Prostate gland (tissue), 2 donors: Measurements from ENCODE around the gene STEAP3. TPM values are rescaled to one million over a fixed set of nuclear protein-coding genes. Genes with fewer than 3 reads are reported as not detected.

Experiments
- DNase-seq: peaks from one replicate; pipeline ENCODE4 v3.0.0-alpha.2; 2019; ENCODE audit warnings: low spot score
- H3K27ac ChIP-seq, 2 donors: fragments of 200-600 bp; sonication (generic); 2 replicates each; pipeline ENCODE4 v1.5.1; 2017 to 2019
- H3K27me3 ChIP-seq: fragments of 200-600 bp; sonication (generic); replicated peaks from 2 replicates; pipeline ENCODE4 v1.5.1; 2019; ENCODE audit not compliant: insufficient read depth
- H3K36me3 ChIP-seq, 2 donors: fragments of 200-600 bp; sonication (generic); 1 replicate in 1 of 2; 2 replicates in 1 of 2; pipeline versions ENCODE4 v1.5.1 to v1.8.1; 2017 to 2019
- H3K4me1 ChIP-seq: fragments of 200-600 bp; sonication (generic); replicated peaks from 2 replicates; pipeline ENCODE4 v1.5.1; 2019
- H3K4me3 ChIP-seq, 2 donors: fragments of 200-600 bp; sonication (generic); 2 replicates each; pipeline ENCODE4 v1.5.1; 2017 to 2019
- H3K9me3 ChIP-seq: fragments of 200-600 bp; sonication (generic); 2 replicates; pipeline ENCODE4 v1.5.1; 2017
- POLR2A ChIP-seq: fragments of 450-650 bp; IDR thresholded peaks from one replicate; pipeline ENCODE4 v1.6.1; 2016; ENCODE audit warnings: antibody characterized with exemption, mild to moderate bottlenecking
- POLR2AphosphoS5 ChIP-seq: sonication (generic); formaldehyde crosslinking; IDR thresholded peaks from one replicate; pipeline ENCODE4 v1.6.1; 2017; ENCODE audit warnings: antibody characterized with exemption
- WGBS: methylation state at CpG from one replicate; pipeline ENCODE4 v1.1.5; 2018; 5-methylcytosine and 5-hydroxymethylcytosine counted together
- intact Hi-C: fragments of 100-400 bp; cut with DNase I; formaldehyde crosslinking; loops from one replicate; pipeline ENCODE4 v1.14.2; 2022
- total RNA-seq, 2 donors: library from RNA; depleted of rRNA; stranded (reverse); fragments of >200 nt; gene quantifications; one replicate each; pipeline ENCODE4 v1.1.0, GENCODE V29; 2016
- TF ChIP-seq, protein P1 (sequence below), 4 experiments: fragments of 200-600 bp in 2 of 4; fragments of 450-650 bp in 2 of 4; sonication (generic) in 2 of 4; IDR thresholded peaks; 1 replicate in 3 of 4; 2 replicates in 1 of 4; pipeline ENCODE4 v1.5.1; 2016 to 2019; ENCODE audit warnings: antibody characterized with exemption in 4 of 4, mild to moderate bottlenecking in 2 of 4, moderate library complexity in 2 of 4

The STEAP3 gene
- total RNA-seq, 2 donors from 2014 or later, result 15.3 to 25.1 TPM

DNA sequence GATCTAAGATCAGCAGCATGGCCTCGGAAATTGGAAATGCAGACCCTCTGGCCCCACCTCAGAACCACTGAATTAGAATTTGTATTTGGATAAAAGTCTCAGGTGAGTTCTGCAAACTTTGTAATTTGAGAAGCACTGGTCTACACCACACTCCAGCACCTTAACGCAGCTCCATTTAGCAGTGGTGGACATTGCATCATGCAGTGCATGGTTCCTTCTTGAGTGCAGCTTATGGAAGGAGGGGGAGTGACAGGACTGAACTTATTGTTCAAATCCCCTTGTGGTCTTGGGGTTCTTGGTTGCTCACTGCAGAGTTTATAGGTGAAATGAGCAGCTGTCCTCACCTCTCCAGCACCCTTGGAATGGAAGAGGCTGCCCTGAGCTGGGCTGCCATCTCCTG, 17.4 kb upstream of the STEAP3 start:
- 68% methylated on average over 2 of the region's 2 CpGs for WGBS
- H3K36me3 ChIP-seq, result no peaks in the 10 kb centered on the region
- no peaks in the 10 kb centered on the region for H3K4me1 ChIP-seq
- H3K9me3 ChIP-seq, result no peaks in the 10 kb centered on the region
- intact Hi-C loops, result no loop called here
- TF ChIP-seq POLR2AphosphoS5, result no peak
- TF ChIP-seq, protein P1, sequence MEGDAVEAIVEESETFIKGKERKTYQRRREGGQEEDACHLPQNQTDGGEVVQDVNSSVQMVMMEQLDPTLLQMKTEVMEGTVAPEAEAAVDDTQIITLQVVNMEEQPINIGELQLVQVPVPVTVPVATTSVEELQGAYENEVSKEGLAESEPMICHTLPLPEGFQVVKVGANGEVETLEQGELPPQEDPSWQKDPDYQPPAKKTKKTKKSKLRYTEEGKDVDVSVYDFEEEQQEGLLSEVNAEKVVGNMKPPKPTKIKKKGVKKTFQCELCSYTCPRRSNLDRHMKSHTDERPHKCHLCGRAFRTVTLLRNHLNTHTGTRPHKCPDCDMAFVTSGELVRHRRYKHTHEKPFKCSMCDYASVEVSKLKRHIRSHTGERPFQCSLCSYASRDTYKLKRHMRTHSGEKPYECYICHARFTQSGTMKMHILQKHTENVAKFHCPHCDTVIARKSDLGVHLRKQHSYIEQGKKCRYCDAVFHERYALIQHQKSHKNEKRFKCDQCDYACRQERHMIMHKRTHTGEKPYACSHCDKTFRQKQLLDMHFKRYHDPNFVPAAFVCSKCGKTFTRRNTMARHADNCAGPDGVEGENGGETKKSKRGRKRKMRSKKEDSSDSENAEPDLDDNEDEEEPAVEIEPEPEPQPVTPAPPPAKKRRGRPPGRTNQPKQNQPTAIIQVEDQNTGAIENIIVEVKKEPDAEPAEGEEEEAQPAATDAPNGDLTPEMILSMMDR (IDR thresholded peaks at IDR 0.05), result no peak
- TF ChIP-seq POLR2A, result no peak
- H3K27me3 ChIP-seq, result no peaks in the 10 kb centered on the region
- no peak overlapping the region for H3K4me3 ChIP-seq
- no peak for DNase-seq
- no peak overlapping the region for H3K27ac ChIP-seq

DNA sequence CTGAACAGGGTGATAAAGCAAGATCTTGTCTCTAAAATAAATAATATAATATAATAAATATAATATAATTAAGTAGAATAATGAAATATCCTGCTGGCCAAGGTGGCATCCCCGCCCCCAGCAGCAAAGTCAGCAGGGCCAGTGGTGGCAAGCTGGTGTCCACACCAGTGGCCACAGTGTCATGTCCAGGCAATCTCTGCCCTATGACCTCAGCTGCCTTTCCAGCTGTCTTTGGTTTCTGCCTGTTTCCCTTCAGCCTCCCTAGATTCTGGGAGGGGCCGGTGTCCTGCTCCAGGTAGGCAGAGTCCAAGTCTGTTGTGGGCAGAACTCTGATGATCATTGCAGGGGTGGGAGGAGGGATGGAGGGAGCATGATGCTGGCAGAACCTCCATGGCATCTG, 16.2 kb upstream of the STEAP3 start:
- Histone ChIP-seq H3K4me1 (no peaks in the 10 kb centered on the region), H3K27me3 (no peaks in the 10 kb centered on the region), H3K36me3 (no peaks in the 10 kb centered on the region), H3K27ac (no peak overlapping the region), H3K9me3 (no peaks in the 10 kb centered on the region), H3K4me3 (no peak overlapping the region)
- no peak for TF ChIP-seq POLR2A
- TF ChIP-seq, protein P1 (IDR thresholded peaks at IDR 0.05), result no peak
- TF ChIP-seq POLR2AphosphoS5, result no peak
- DNase-seq, result no peak
- intact Hi-C loops, result no loop called here
- 81% methylated on average over 2 of the region's 2 CpGs for WGBS

DNA sequence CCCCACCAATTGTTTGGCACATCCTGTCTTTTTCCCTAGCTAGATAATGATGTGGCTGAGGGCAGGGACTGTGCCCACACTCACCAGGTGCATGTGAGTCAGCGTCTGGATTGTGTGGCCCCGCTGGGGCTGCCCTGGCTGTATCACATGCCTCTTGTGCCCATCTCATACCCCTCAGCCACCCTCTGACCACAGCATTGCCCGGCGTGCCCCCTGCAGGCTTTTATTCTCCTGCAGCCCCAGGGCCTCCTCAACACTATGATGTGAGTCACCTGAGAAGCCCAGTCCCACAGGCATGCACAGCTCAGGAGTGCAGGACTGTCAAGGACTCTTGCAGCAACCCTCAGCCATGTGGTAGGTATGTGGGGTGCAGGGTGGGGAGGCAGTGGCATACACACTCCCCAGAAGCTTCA, 14.8 kb upstream of the STEAP3 start:
- no peak for DNase-seq
- WGBS, result 76% methylated on average over 4 of the region's 4 CpGs

DNA sequence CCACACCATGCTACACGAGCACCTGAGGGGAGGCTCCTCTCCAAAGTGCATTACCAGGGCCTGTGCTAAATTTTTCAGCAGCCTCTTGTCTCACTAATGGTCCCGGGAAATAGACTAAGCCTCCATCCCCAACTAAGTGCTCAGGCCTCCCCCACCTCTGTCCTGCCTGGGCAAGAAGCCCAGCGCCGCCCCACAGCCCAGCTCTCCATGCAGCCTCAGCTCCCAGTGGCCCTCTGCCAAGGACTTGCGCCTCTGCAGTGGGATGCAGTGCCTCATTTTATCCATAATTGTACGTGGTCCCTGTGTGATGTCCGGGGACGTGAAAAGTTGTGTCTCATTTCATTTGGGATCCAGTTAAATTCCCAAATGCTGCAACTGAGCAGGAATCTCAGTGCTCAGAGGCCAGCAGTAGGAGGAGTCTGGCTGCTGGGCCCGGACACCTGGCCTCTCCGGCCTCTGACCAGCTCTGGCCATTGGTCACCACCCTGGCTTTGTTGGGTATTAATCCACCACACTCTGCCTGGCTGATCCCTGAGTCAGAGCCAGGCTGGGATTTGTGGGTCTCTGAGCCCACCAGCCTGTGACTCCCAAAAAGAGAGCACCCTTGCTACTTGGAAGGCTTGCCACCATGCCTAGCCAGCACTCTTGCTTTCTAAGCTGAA, 11.4 kb upstream of the STEAP3 start:
- H3K27ac ChIP-seq, result no peak overlapping the region
- 69% methylated on average over 10 of the region's 10 CpGs for WGBS
- no peak for DNase-seq
- H3K9me3 ChIP-seq, result no peaks in the 10 kb centered on the region
- no peaks in the 10 kb centered on the region for H3K27me3 ChIP-seq
- intact Hi-C loops, result no loop called here
- no peak for TF ChIP-seq POLR2A
- no peak for TF ChIP-seq POLR2AphosphoS5
- TF ChIP-seq, protein P1 (IDR thresholded peaks at IDR 0.05), result no peak
- H3K4me1 ChIP-seq, result no peaks in the 10 kb centered on the region
- no peaks in the 10 kb centered on the region for H3K36me3 ChIP-seq
- no peak overlapping the region for H3K4me3 ChIP-seq

More for the DNA sequence above, 14.8 kb upstream of the STEAP3 start:
- TF ChIP-seq POLR2AphosphoS5 (no peak), POLR2A (no peak)
- TF ChIP-seq, protein P1 (IDR thresholded peaks at IDR 0.05), result no peak
- intact Hi-C loops, result no loop called here
- Histone ChIP-seq H3K36me3 (no peaks in the 10 kb centered on the region), H3K9me3 (no peaks in the 10 kb centered on the region), H3K27ac (no peak overlapping the region), H3K4me3 (no peak overlapping the region), H3K4me1 (no peaks in the 10 kb centered on the region), H3K27me3 (no peaks in the 10 kb centered on the region)

DNA sequence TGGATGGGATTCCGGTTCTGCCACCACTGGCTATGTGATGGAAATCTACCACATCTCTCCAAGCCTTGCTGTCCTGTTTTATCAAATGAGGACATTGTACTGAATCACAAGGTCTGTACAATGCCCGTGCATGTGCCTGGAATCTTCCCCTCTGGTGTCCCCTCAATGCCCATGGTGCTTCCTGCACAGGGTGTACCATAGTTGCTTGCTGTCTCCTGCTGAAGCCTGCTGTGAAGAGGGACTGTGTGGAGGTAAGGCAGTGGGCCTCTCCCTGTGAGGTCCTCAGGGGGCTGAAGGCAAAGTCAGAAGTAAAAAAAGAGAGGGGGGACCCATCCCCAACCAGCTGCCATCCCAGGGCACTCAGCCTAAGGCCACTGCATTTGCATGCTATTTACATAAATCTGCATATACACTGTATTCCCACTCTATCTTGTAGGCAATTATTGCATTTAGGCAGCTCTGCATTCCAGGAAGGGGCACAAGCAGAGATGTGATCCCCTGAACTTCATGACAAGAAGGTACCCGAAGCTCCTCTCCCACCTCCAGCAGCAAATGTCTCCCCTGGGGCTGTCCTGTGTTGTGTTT, 9.1 kb upstream of the STEAP3 start:
- 76% methylated on average over 3 of the region's 3 CpGs for WGBS
- no peaks in the 10 kb centered on the region for H3K4me1 ChIP-seq
- no peaks in the 10 kb centered on the region for H3K9me3 ChIP-seq
- no peaks in the 10 kb centered on the region for H3K36me3 ChIP-seq
- no peak for DNase-seq
- no peak overlapping the region for H3K4me3 ChIP-seq
- intact Hi-C loops, result no loop called here
- no peaks in the 10 kb centered on the region for H3K27me3 ChIP-seq
- H3K27ac ChIP-seq, result no peak overlapping the region
- TF ChIP-seq POLR2AphosphoS5 (no peak), POLR2A (no peak)
- TF ChIP-seq, protein P1 (IDR thresholded peaks at IDR 0.05), result no peak
